GM12891 (cell line): Measurements from ENCODE around the gene CYTH1. TPM values are rescaled to one million over a fixed set of nuclear protein-coding genes. Genes with fewer than 3 reads are reported as not detected.

Experiments
- DNase-seq: peaks from one replicate; pipeline ENCODE4 v3.0.0; 2011; ENCODE audit warnings: low spot score; ENCODE audit not compliant: insufficient read length
- FAIRE-seq: peaks from 2 replicates; lab custom pipeline; 2011; peaks lifted over from hg19 to GRCh38; lab: Jason Lieb, UNC
- PAX5 ChIP-seq: IDR thresholded peaks from 2 replicates; pipeline ENCODE4 v1.6.1; 2011; ENCODE audit warnings: low read length, moderate library complexity, mild to moderate bottlenecking; ENCODE audit not compliant: insufficient read depth, severe bottlenecking
- POLR2A ChIP-seq: IDR thresholded peaks from 2 replicates; pipeline ENCODE4 v1.6.1; 2011; ENCODE audit warnings: low read depth, low read length, control low read depth
- POLR2AphosphoS5 ChIP-seq: IDR thresholded peaks from 2 replicates; pipeline ENCODE4 v1.6.1; 2011; ENCODE audit warnings: low read depth, low read length, control low read depth
- POU2F2 ChIP-seq: IDR thresholded peaks from 2 replicates; pipeline ENCODE4 v1.6.1; 2011; ENCODE audit warnings: low read depth, mild to moderate bottlenecking, control low read depth, low read length, moderate library complexity
- SPI1 ChIP-seq: IDR thresholded peaks from 2 replicates; pipeline ENCODE4 v1.6.1; 2011; ENCODE audit warnings: low read depth, low read length, control low read depth
- TAF1 ChIP-seq: IDR thresholded peaks from 2 replicates; pipeline ENCODE4 v1.6.1; 2011; ENCODE audit warnings: low read depth, low read length, control low read depth
- polyA plus RNA-seq: library from polyadenylated mRNA; unstranded; fragments of >200 nt; gene quantifications from one replicate; pipeline ENCODE4 v1.2.1, GENCODE V29; 2012; ENCODE audit warnings: low read depth, missing spikeins, inconsistent platforms; ENCODE audit not compliant: missing spikeins

Gene CYTH1
- 171 TPM for polyA plus RNA-seq

- TF ChIP-seq POLR2AphosphoS5 (no peak), TAF1 (0 out of 2 replicates have a peak, but pooled peaks have one; percentile 22), POLR2A (no peak; the same call in 1 of the 2 replicates)
- FAIRE-seq (no peak), DNase-seq (no peak)
Measured at GRCh38 chr17:78781893-78782304, at the start of gene CYTH1. CYTH1 (minus strand) TSS chr17:78782273; CDS start chr17:78782223, 50 bp downstream.

- DNase-seq (no peak), FAIRE-seq (no peak)
- TF ChIP-seq POLR2A (no peak), SPI1 (no peak), POU2F2 (no peak), PAX5 (no peak), TAF1 (no peak), POLR2AphosphoS5 (no peak)
Measured at GRCh38 chr17:78829477-78829876, 47.4 kb upstream of the CYTH1 start.

GRCh38 chr17:78828470-78829185 is 46.6 kb upstream of the CYTH1 start:
- no peak for TF ChIP-seq SPI1
- no peak for TF ChIP-seq POU2F2
- TF ChIP-seq POLR2AphosphoS5, result no peak
- no peak for TF ChIP-seq TAF1
- no peak for TF ChIP-seq POLR2A
- TF ChIP-seq PAX5, result no peak
- DNase-seq (no peak), FAIRE-seq (no peak)

- DNase-seq (no peak), FAIRE-seq (no peak)
Measured at GRCh38 chr17:78826836-78827509, 44.9 kb upstream of the CYTH1 start.

GRCh38 chr17:78826421-78826820 is 44.3 kb upstream of the CYTH1 start:
- FAIRE-seq, result no peak
- TF ChIP-seq TAF1, result no peak
- TF ChIP-seq POLR2A, result no peak
- no peak for TF ChIP-seq SPI1
- TF ChIP-seq PAX5, result no peak
- TF ChIP-seq POLR2AphosphoS5, result no peak
- TF ChIP-seq POU2F2, result no peak
- DNase-seq, result no peak

More at GRCh38 chr17:78826836-78827509, 44.9 kb upstream of the CYTH1 start:
- no peak for TF ChIP-seq PAX5
- no peak for TF ChIP-seq POLR2AphosphoS5
- TF ChIP-seq POLR2A, result no peak
- TF ChIP-seq TAF1, result no peak
- TF ChIP-seq SPI1, result no peak
- TF ChIP-seq POU2F2, result no peak

- FAIRE-seq, result no peak
Measured at GRCh38 chr17:78825696-78826095, 43.6 kb upstream of the CYTH1 start.

GRCh38 chr17:78824240-78824639 is 42.2 kb upstream of the CYTH1 start:
- TF ChIP-seq POLR2AphosphoS5 (no peak), SPI1 (no peak), TAF1 (no peak), PAX5 (no peak), POLR2A (no peak), POU2F2 (no peak)
- DNase-seq (no peak), FAIRE-seq (no peak)

More at GRCh38 chr17:78825696-78826095, 43.6 kb upstream of the CYTH1 start:
- TF ChIP-seq PAX5 (no peak), TAF1 (no peak), POU2F2 (no peak), SPI1 (no peak), POLR2A (no peak), POLR2AphosphoS5 (no peak)
- no peak for DNase-seq

GRCh38 chr17:78823282-78824046 is 41.4 kb upstream of the CYTH1 start:
- DNase-seq (no peak), FAIRE-seq (no peak)
- TF ChIP-seq SPI1, result no peak
- TF ChIP-seq POU2F2, result no peak
- TF ChIP-seq POLR2A, result no peak

GRCh38 chr17:78822552-78822951 is 40.5 kb upstream of the CYTH1 start:
- FAIRE-seq (no peak), DNase-seq (no peak)
- TF ChIP-seq POLR2AphosphoS5 (no peak), POU2F2 (no peak), PAX5 (no peak)

GRCh38 chr17:78821961-78822360 is 39.9 kb upstream of the CYTH1 start:
- TF ChIP-seq POU2F2 (no peak), POLR2AphosphoS5 (no peak), TAF1 (no peak), PAX5 (no peak), POLR2A (no peak), SPI1 (no peak)
- FAIRE-seq (no peak), DNase-seq (no peak)
